NAMALWA (cell line): ENCODE results near the gene NCS1.
"Not testable (repeated sequence)": the region's sequence is repeated elsewhere in the genome, so short reads cannot be mapped to it uniquely, and the experiment has no call there.

ENCODE experiments used
- DNase-seq: peaks from one replicate; pipeline ENCODE4 v3.0.0-alpha.2; 2015; ENCODE audit warnings: low spot score

The NCS1 gene

GRCh38 chr9:130237763-130238524, 65.7 kb downstream of the NCS1 start:
- DNase-seq = no peak

GRCh38 chr9:130239363-130239695, 67.1 kb downstream of the NCS1 start:
- DNase-seq = no peak

GRCh38 chr9:130239741-130240241, 67.6 kb downstream of the NCS1 start:
- DNase-seq = no peak

- peak; percentile 82 for DNase-seq
These were observed 68.4 kb downstream of the NCS1 start for GRCh38 chr9:130240410-130241197.

GRCh38 chr9:130241198-130241535, 69.0 kb downstream of the NCS1 start:
- no peak for DNase-seq

- DNase-seq = no peak
These were observed 70.2 kb downstream of the NCS1 start for GRCh38 chr9:130242270-130243014.

GRCh38 chr9:130243015-130243881, 71.0 kb downstream of the NCS1 start:
- DNase-seq = peak; percentile 85

GRCh38 chr9:130243882-130244170, 71.6 kb downstream of the NCS1 start:
- DNase-seq = no peak

GRCh38 chr9:130244548-130245165, 72.5 kb downstream of the NCS1 start:
- DNase-seq = no peak

- no peak for DNase-seq
These were observed 73.3 kb downstream of the NCS1 start for GRCh38 chr9:130245474-130245873.

- no peak for DNase-seq
These were observed 73.9 kb downstream of the NCS1 start for GRCh38 chr9:130246126-130246525.

- no peak for DNase-seq
These were observed 82.8 kb downstream of the NCS1 start for GRCh38 chr9:130254747-130255630.

GRCh38 chr9:130255631-130256134, 83.5 kb downstream of the NCS1 start:
- no peak for DNase-seq

GRCh38 chr9:130256644-130257043, 84.4 kb downstream of the NCS1 start:
- DNase-seq = no peak

GRCh38 chr9:130258137-130258536, 85.9 kb downstream of the NCS1 start:
- not testable (repeated sequence) for DNase-seq

GRCh38 chr9:130259044-130259443, 86.8 kb downstream of the NCS1 start:
- no peak for DNase-seq

- DNase-seq = no peak
These were observed 88.9 kb downstream of the NCS1 start for GRCh38 chr9:130260816-130261765.

GRCh38 chr9:130262061-130262745, 90.0 kb downstream of the NCS1 start:
- no peak for DNase-seq

GRCh38 chr9:130262771-130263170, 90.6 kb downstream of the NCS1 start:
- DNase-seq = no peak
